ENCODE results near the gene GLYR1. TPM values are rescaled to one million over a fixed set of nuclear protein-coding genes. Genes with fewer than 3 reads are reported as not detected.

GLYR1 gene
- total RNA-seq, 1 experiment from 2014 or later: 30.6 TPM

DNA sequence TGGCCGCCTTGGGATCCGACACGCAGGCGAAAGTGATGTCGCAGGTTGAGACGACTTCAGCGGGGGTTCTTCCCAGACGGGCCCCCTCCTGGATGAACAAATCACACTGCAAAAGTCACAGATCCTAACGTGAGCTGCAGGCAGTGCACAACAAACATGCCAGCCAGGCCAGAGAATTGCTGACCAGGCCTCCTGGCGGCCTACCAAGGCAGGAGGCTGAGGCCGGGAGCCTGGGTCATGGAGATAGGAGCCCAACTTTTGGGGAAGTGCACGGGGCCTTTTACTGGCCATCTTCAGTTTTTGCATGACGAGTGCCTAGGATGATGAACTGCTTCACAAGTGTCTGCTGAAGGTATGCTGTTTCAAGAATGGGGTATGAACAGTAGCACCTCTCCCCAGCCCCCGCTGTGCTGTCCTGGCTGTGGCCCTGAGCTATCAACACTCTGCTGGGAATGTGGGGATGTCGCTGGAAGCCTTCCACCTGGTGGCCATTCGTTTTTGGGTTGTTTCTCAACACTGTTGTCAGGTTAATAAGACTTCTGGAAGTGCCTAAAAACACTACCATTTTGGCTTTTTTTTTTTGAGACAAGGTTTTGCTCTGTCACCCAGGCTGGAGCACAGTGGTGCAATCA is 32.4 kb downstream of the GLYR1 start:
- Histone ChIP-seq H3K4me3 (ENCODE audit: low read length) (no peak overlapping the region), H3K27ac (ENCODE audit: low read length) (no peak overlapping the region), H3K79me2 (ENCODE audit: low read length) (no peaks in the 10 kb centered on the region), H3K9me3 (ENCODE audit: low read length) (no peaks in the 10 kb centered on the region), H3K36me3 (ENCODE audit: low read depth, low read length) (peaks cover 2% of the 10 kb centered on the region), H3F3A (ENCODE audit: low read length, unreplicated experiment) (no peaks in the 10 kb centered on the region), H2AFZ (ENCODE audit: low read length) (no peak overlapping the region), H3K9me2 (replicated peaks; ENCODE audit: low read length) (no peaks in the 10 kb centered on the region), H3K27me3 (ENCODE audit: low read length) (no peaks in the 10 kb centered on the region), H4K20me1 (ENCODE audit: low read length) (no peaks in the 10 kb centered on the region), H3K4me1 (ENCODE audit: insufficient read depth, low read length) (no peaks in the 10 kb centered on the region), H3K4me2 (ENCODE audit: low read length) (no peak overlapping the region), H3K9ac (ENCODE audit: low read length) (no peak overlapping the region)
- ATAC-seq (no peak), DNase-seq (no peak)
- intact Hi-C loops (cut with micrococcal nuclease): no loop called here
- ChIA-PET POLR2A (ENCODE audit: unreplicated experiment) (interaction anchor here (0.7 kb wide), 1 partner anchor 80 kb away, joined by 4 read pairs; no protein-coding TSS in a partner anchor), CTCF (no interaction called here)
- no TSS peak for BruUV-seq (replicated peaks)
- TF ChIP-seq EZH2phosphoT487 (IDR thresholded peaks at IDR 0.05; ENCODE audit: borderline replicate concordance, low read length): no peak
- TF ChIP-seq, protein P1, sequence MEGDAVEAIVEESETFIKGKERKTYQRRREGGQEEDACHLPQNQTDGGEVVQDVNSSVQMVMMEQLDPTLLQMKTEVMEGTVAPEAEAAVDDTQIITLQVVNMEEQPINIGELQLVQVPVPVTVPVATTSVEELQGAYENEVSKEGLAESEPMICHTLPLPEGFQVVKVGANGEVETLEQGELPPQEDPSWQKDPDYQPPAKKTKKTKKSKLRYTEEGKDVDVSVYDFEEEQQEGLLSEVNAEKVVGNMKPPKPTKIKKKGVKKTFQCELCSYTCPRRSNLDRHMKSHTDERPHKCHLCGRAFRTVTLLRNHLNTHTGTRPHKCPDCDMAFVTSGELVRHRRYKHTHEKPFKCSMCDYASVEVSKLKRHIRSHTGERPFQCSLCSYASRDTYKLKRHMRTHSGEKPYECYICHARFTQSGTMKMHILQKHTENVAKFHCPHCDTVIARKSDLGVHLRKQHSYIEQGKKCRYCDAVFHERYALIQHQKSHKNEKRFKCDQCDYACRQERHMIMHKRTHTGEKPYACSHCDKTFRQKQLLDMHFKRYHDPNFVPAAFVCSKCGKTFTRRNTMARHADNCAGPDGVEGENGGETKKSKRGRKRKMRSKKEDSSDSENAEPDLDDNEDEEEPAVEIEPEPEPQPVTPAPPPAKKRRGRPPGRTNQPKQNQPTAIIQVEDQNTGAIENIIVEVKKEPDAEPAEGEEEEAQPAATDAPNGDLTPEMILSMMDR (conservative IDR thresholded peaks at IDR 0.05; ENCODE audit: low read depth, low read length): no peak
- TF ChIP-seq EZH2 (IDR thresholded peaks at IDR 0.05; ENCODE audit: low read length, unreplicated experiment): no peak

DNA sequence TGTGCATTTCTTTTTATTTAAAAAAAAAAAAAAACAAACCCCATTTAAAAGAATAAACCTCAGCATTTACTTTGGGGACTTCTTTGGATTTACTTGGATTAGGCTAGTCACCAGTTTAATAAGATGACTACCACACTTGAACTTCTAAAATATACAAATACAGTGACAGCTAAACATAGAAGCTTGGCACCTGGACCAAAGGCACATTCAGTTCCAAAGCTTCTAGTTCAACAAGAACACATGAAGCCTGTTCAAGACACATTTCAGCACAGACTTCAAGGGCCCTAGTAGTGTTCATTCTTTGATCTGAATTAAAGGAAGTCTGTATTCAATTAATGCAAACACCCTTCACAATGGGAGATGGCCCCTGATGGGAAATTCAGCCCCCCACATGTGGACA is 33.0 kb downstream of the GLYR1 start:
- ATAC-seq (no peak), DNase-seq (no peak)
- no peaks in the 10 kb centered on the region for H3K9me2 ChIP-seq (replicated peaks; ENCODE audit: low read length)
- TF ChIP-seq EZH2phosphoT487 (IDR thresholded peaks at IDR 0.05; ENCODE audit: borderline replicate concordance, low read length): no peak
- TF ChIP-seq, protein P1 (conservative IDR thresholded peaks at IDR 0.05; ENCODE audit: low read depth, low read length): no peak
- TF ChIP-seq EZH2 (IDR thresholded peaks at IDR 0.05; ENCODE audit: low read length, unreplicated experiment): no peak
- H3K9me3 ChIP-seq (ENCODE audit: low read length): no peaks in the 10 kb centered on the region
- H3K4me2 ChIP-seq (ENCODE audit: low read length): no peak overlapping the region
- no peaks in the 10 kb centered on the region for H3K79me2 ChIP-seq (ENCODE audit: low read length)
- no peak overlapping the region for H3K9ac ChIP-seq (ENCODE audit: low read length)
- no peak overlapping the region for H3K27ac ChIP-seq (ENCODE audit: low read length)
- ChIA-PET POLR2A (ENCODE audit: unreplicated experiment) (no interaction called here), CTCF (no interaction called here)
- intact Hi-C loops (cut with micrococcal nuclease): no loop called here
- H3K4me1 ChIP-seq (ENCODE audit: insufficient read depth, low read length): no peaks in the 10 kb centered on the region
- H3K27me3 ChIP-seq (ENCODE audit: low read length): no peaks in the 10 kb centered on the region
- H3F3A ChIP-seq (ENCODE audit: low read length, unreplicated experiment): no peaks in the 10 kb centered on the region
- peaks cover 2% of the 10 kb centered on the region for H3K36me3 ChIP-seq (ENCODE audit: low read depth, low read length)
- H4K20me1 ChIP-seq (ENCODE audit: low read length): no peaks in the 10 kb centered on the region
- H2AFZ ChIP-seq (ENCODE audit: low read length): no peak overlapping the region
- no TSS peak for BruUV-seq (replicated peaks)
- H3K4me3 ChIP-seq (ENCODE audit: low read length): no peak overlapping the region

DNA sequence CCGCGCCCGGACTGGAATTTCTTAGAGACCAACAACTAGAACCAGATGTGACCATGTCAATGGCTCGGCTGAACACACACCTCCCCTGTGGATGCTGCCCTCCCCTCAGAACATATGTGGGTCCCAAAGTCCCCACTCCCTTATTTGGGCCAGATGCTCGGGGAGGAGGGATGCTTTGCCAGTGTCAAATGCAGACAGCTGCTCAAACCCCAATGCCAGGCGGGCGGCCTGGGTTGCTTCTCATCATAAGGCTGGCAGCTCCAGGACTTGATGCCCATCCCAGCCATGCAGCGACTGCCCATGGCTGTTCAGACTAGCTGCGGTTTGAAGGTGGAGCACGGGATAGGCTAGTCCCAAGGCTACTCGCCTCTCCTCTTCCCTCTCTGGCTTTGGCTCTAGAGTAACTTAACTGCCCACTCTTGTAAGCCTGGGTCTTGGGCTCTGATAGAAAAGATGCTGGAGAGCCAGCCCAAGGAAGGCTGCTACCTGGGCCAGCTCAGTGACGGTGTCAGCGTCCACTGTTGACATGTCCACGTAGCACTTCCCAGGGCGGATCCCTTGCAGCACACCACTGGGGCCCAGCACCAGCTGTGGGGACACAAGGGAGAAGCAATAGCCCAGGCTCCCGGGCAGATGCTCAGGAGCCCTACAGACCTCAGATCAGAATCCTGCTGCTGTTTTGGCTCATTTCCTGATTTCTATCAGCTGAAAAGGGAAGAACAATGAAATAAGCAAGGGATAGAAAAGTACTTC is 33.7 kb downstream of the GLYR1 start:
- intact Hi-C loops (cut with micrococcal nuclease): no loop called here
- TF ChIP-seq EZH2phosphoT487 (IDR thresholded peaks at IDR 0.05; ENCODE audit: borderline replicate concordance, low read length): no peak
- TF ChIP-seq EZH2 (IDR thresholded peaks at IDR 0.05; ENCODE audit: low read length, unreplicated experiment): no peak
- TF ChIP-seq, protein P1 (conservative IDR thresholded peaks at IDR 0.05; ENCODE audit: low read depth, low read length): no peak
- Histone ChIP-seq H3K27me3 (ENCODE audit: low read length) (no peaks in the 10 kb centered on the region), H3K4me1 (ENCODE audit: insufficient read depth, low read length) (no peaks in the 10 kb centered on the region), H3K4me2 (ENCODE audit: low read length) (no peak overlapping the region), H3K4me3 (ENCODE audit: low read length) (no peak overlapping the region), H3K27ac (ENCODE audit: low read length) (no peak overlapping the region), H3K9ac (ENCODE audit: low read length) (no peak overlapping the region), H3K36me3 (ENCODE audit: low read depth, low read length) (peaks cover 2% of the 10 kb centered on the region), H3K9me3 (ENCODE audit: low read length) (no peaks in the 10 kb centered on the region), H3K9me2 (replicated peaks; ENCODE audit: low read length) (no peaks in the 10 kb centered on the region), H3K79me2 (ENCODE audit: low read length) (no peaks in the 10 kb centered on the region), H2AFZ (ENCODE audit: low read length) (no peak overlapping the region), H4K20me1 (ENCODE audit: low read length) (no peaks in the 10 kb centered on the region), H3F3A (ENCODE audit: low read length, unreplicated experiment) (no peaks in the 10 kb centered on the region)
- BruUV-seq (replicated peaks): no TSS peak
- DNase-seq (no peak), ATAC-seq (no peak)
- ChIA-PET CTCF (no interaction called here), POLR2A (ENCODE audit: unreplicated experiment) (no interaction called here)

Data from PC-3 (cell line).